Neuronal stem cell (in vitro differentiated cells): ENCODE data around the gene H1-8.

Source experiments
- DNase-seq: peaks from one replicate; pipeline ENCODE4 v3.0.0-alpha.2; 2013; ENCODE audit warnings: low spot score
- H2AFZ ChIP-seq: one replicate; pipeline ENCODE4 v1.6.1; 2013; ENCODE audit warnings: mild to moderate bottlenecking, low read length, inconsistent platforms
- H2AK5ac ChIP-seq: 2 replicates; pipeline ENCODE4 v1.6.1; 2013; ENCODE audit warnings: low read depth, mild to moderate bottlenecking, inconsistent platforms, low read length, moderate library complexity, mixed read lengths
- H2BK120ac ChIP-seq: 2 replicates; pipeline ENCODE4 v1.6.1; 2013; ENCODE audit warnings: low read depth, mild to moderate bottlenecking, inconsistent platforms, low read length, moderate library complexity, mixed read lengths
- H2BK12ac ChIP-seq: one replicate; pipeline ENCODE4 v1.6.1; 2013; ENCODE audit warnings: low read length, inconsistent platforms
- H2BK15ac ChIP-seq: 2 replicates; pipeline ENCODE4 v1.6.1; 2013; ENCODE audit warnings: mild to moderate bottlenecking, low read length, inconsistent platforms, mixed read lengths
- H2BK5ac ChIP-seq: one replicate; pipeline ENCODE4 v1.6.1; 2013; ENCODE audit warnings: inconsistent platforms, mild to moderate bottlenecking, low read length, moderate library complexity
- H3K14ac ChIP-seq: one replicate; pipeline ENCODE4 v1.6.1; 2013; ENCODE audit warnings: low read length, inconsistent platforms
- H3K18ac ChIP-seq: 2 replicates; pipeline ENCODE4 v1.6.1; 2013; ENCODE audit warnings: low read length, inconsistent platforms
- H3K23ac ChIP-seq: 2 replicates; pipeline ENCODE4 v1.6.1; 2013; ENCODE audit warnings: low read depth, mild to moderate bottlenecking, mixed read lengths, low read length, inconsistent platforms; ENCODE audit not compliant: poor library complexity
- H3K27ac ChIP-seq: replicated peaks from 3 replicates; pipeline ENCODE4 v1.5.1; 2013; ENCODE audit warnings: low read length, inconsistent platforms
- H3K27me3 ChIP-seq, 3 experiments: 2 replicates each; pipeline ENCODE4 v1.6.1; 2013; ENCODE audit warnings: low read length in 3 of 3, mild to moderate bottlenecking in 2 of 3, inconsistent platforms in 1 of 3, low read depth in 1 of 3, mixed read lengths in 1 of 3, moderate library complexity in 1 of 3; ENCODE audit not compliant: control insufficient read depth in 3 of 3, insufficient read depth in 3 of 3
- H3K36me3 ChIP-seq, 2 donors: replicated peaks in 1 of 2; 2 replicates each; pipeline ENCODE4 v1.6.1; 2013; ENCODE audit warnings: low read length in 2 of 2; ENCODE audit not compliant: control insufficient read depth in 2 of 2, insufficient read depth in 2 of 2
- H3K4ac ChIP-seq: 2 replicates; pipeline ENCODE4 v1.6.1; 2013; ENCODE audit warnings: inconsistent platforms, mild to moderate bottlenecking, low read length, moderate library complexity
- H3K4me1 ChIP-seq, 2 donors: 1 replicate in 1 of 2; 2 replicates in 1 of 2; pipeline ENCODE4 v1.6.1; 2013; ENCODE audit warnings: low read length in 2 of 2, low read depth in 1 of 2; ENCODE audit not compliant: control insufficient read depth in 2 of 2, insufficient read depth in 1 of 2
- H3K4me2 ChIP-seq: one replicate; pipeline ENCODE4 v1.6.1; 2013; ENCODE audit warnings: mild to moderate bottlenecking, low read length, inconsistent platforms; ENCODE audit not compliant: insufficient read depth, poor library complexity, severe bottlenecking
- H3K4me3 ChIP-seq, 2 donors: 2 replicates each; pipeline ENCODE4 v1.5.1; 2013; ENCODE audit warnings: low read length in 2 of 2, mild to moderate bottlenecking in 2 of 2, inconsistent platforms in 1 of 2, moderate library complexity in 1 of 2
- H3K79me1 ChIP-seq: one replicate; pipeline ENCODE4 v1.6.1; 2013; ENCODE audit warnings: low read depth, mild to moderate bottlenecking, inconsistent platforms, low read length, moderate library complexity
- H3K9ac ChIP-seq: one replicate; pipeline ENCODE4 v1.6.1; 2013; ENCODE audit warnings: mild to moderate bottlenecking, low read depth, low read length, inconsistent platforms; ENCODE audit not compliant: poor library complexity
- H3K9me3 ChIP-seq, 2 donors: replicated peaks in 1 of 2; 2 replicates each; pipeline versions ENCODE3 to v1.6.1; 2013; ENCODE audit warnings: low read length in 2 of 2, mild to moderate bottlenecking in 2 of 2, inconsistent platforms in 1 of 2, low read depth in 1 of 2, mixed read lengths in 1 of 2, moderate library complexity in 1 of 2; ENCODE audit not compliant: control insufficient read depth in 2 of 2, insufficient read depth in 1 of 2
- H4K8ac ChIP-seq: one replicate; pipeline ENCODE4 v1.6.1; 2013; ENCODE audit warnings: low read depth, mild to moderate bottlenecking, inconsistent platforms, low read length, moderate library complexity
- H4K91ac ChIP-seq: one replicate; pipeline ENCODE4 v1.6.1; 2013; ENCODE audit warnings: low read length, low read depth, mild to moderate bottlenecking, inconsistent platforms; ENCODE audit not compliant: poor library complexity
- WGBS, 2 donors: extraction: QIAGEN DNeasy Blood & Tissue Kit; methylation state at CpG; one replicate each; pipeline ENCODE4 v1.1.7; 2013; ENCODE audit warnings: missing lambda C conversion rate in 2 of 2, mixed read lengths in 1 of 2; ENCODE audit not compliant: insufficient read length in 2 of 2, insufficient replicate concordance in 1 of 2; ENCODE audit errors: extremely low coverage in 2 of 2; 5-methylcytosine and 5-hydroxymethylcytosine counted together

Gene H1-8

DNA sequence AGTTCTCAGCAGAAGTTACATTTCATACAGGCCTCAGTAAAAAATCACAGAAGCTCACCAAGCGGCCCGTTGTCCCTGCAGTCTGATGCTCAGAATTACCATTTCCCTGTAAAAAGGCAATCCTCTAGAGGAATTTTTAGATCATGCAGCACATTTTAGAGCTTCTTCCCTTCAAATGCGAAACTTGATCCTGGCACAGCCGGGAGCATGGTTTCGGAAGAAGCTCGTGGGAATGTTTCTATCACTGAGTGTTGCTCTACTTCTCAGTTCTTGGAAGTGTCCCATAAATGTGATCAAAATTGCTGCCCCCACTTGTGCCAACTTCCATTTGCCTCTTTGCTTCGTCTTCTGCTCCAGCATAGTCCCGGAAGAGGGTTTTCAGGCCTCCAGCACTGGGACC is 3.8 kb upstream of the H1-8 start:
- Histone ChIP-seq H2BK5ac (no peak overlapping the region), H3K4ac (no peak overlapping the region), H2AFZ (no peak overlapping the region), H2BK15ac (no peak overlapping the region), H3K9me3 (no peaks in the 10 kb centered on the region), H3K27me3 (peaks cover 0 to 3% (median 0%) of the 10 kb centered on the region in 3 experiments), H2AK5ac (no peak overlapping the region), H4K8ac (no peak overlapping the region), H3K18ac (no peak overlapping the region), H3K36me3 (no peaks in the 10 kb centered on the region), H2BK120ac (no peak overlapping the region), H3K9ac (no peak overlapping the region), H3K4me2 (no peak overlapping the region), H3K4me3 (no peak overlapping the region), H3K79me1 (no peaks in the 10 kb centered on the region), H3K4me1 (peaks cover 3 to 6% of the 10 kb centered on the region in 2 donors), H4K91ac (no peak overlapping the region), H3K14ac (no peak overlapping the region), H3K23ac (no peak overlapping the region), H2BK12ac (no peak overlapping the region), H3K27ac (no peak overlapping the region)
- WGBS, 2 donors = no CpG with 5 or more reads among the region's 8 CpGs
- no peak for DNase-seq

DNA sequence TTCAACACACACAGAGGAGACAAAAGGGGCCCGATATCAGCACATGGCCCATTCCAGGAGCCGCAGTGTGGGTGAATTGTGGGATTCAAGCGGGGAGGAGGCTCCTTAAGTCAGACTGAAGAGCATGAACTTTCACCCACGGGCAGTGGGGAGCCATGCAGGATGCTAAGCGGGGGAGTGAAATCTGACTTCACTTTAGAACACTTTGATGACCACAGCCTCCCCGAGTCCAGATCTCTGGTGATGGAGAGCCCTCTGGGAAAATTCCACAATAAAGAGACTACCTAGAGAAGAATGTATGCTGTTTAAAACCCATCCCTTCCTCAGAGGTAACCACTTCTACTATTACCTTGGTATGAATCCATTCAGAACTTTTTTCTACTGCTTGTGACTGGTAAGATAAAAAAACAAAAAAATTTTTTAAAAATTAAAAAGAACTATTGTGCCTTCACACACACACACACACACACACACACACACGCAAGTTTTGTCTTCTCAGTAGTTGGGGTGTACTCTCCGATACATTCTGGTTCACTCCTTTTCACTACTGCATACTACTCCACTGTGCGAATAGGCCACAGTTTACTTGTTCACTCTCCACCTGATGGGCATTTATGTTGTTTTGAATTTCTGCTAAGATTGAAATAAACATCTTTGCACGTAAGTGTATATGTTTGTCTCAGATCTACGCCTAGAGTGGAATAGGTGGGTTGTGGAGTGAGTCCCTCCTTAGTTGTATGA is 2.0 kb upstream of the H1-8 start:
- no peak overlapping the region for H2BK120ac ChIP-seq
- H4K8ac ChIP-seq = no peak overlapping the region
- H3K4me3 ChIP-seq = no peak overlapping the region
- no peak overlapping the region for H2BK15ac ChIP-seq
- peaks cover 3 to 4% of the 10 kb centered on the region in 2 donors for H3K4me1 ChIP-seq
- H2AFZ ChIP-seq = no peak overlapping the region
- no peak overlapping the region for H3K4me2 ChIP-seq
- H3K14ac ChIP-seq = no peak overlapping the region
- no peak overlapping the region for H2AK5ac ChIP-seq
- no peak overlapping the region for H3K27ac ChIP-seq
- H2BK5ac ChIP-seq = no peak overlapping the region
- H4K91ac ChIP-seq = no peak overlapping the region
- H2BK12ac ChIP-seq = no peak overlapping the region
- H3K27me3 ChIP-seq = peaks cover 0 to 3% (median 0%) of the 10 kb centered on the region in 3 experiments
- H3K9me3 ChIP-seq = no peaks in the 10 kb centered on the region
- DNase-seq = no peak
- H3K36me3 ChIP-seq = no peaks in the 10 kb centered on the region
- no peak overlapping the region for H3K18ac ChIP-seq
- no peak overlapping the region for H3K4ac ChIP-seq
- H3K23ac ChIP-seq = no peak overlapping the region
- WGBS, 2 donors = no CpG with 5 or more reads among the region's 11 CpGs
- H3K9ac ChIP-seq = no peak overlapping the region
- H3K79me1 ChIP-seq = no peaks in the 10 kb centered on the region

DNA sequence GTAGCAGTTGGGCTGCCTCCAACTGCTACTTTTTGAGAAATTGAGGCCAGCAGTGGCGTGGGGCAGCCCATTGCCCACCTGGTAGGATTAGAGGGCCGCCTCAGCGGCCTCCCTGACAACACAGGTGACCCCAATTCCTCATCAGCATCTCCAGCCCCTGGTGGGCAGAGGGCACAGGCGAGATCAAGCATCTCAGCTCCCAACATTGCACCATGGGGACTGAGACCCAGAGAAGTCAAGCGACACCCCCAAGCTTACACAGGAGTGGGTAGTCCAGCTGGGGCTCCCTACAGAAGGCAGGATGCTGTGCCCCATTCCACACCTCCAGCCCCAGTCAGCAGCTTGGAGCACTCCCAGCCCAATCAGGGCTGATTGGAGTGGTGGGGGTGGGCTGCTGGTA is 228 bp upstream of the H1-8 start:
- Histone ChIP-seq H3K9me3 (no peaks in the 10 kb centered on the region), H3K27me3 (peaks cover 0 to 3% (median 0%) of the 10 kb centered on the region in 3 experiments), H2BK5ac (peak overlapping the region; percentile 76), H3K36me3 (no peaks in the 10 kb centered on the region), H2BK120ac (no peak overlapping the region), H3K79me1 (no peaks in the 10 kb centered on the region), H2BK12ac (no peak overlapping the region), H2BK15ac (peak overlapping the region; percentile 35), H4K91ac (no peak overlapping the region), H3K9ac (no peak overlapping the region), H4K8ac (no peak overlapping the region), H2AFZ (no peak overlapping the region), H3K23ac (peak overlapping the region; percentile 35), H3K14ac (peak overlapping the region; percentile 76), H3K4ac (no peak overlapping the region), H3K4me3 (no peak overlapping the region), H3K18ac (peak overlapping the region; percentile 66), H3K4me2 (no peak overlapping the region), H3K4me1 (peaks cover 3 to 5% of the 10 kb centered on the region in 2 donors), H3K27ac (no peak overlapping the region), H2AK5ac (peak overlapping the region; percentile 58)
- no peak for DNase-seq
- no CpG with 5 or more reads among the region's 5 CpGs for WGBS, 2 donors

DNA sequence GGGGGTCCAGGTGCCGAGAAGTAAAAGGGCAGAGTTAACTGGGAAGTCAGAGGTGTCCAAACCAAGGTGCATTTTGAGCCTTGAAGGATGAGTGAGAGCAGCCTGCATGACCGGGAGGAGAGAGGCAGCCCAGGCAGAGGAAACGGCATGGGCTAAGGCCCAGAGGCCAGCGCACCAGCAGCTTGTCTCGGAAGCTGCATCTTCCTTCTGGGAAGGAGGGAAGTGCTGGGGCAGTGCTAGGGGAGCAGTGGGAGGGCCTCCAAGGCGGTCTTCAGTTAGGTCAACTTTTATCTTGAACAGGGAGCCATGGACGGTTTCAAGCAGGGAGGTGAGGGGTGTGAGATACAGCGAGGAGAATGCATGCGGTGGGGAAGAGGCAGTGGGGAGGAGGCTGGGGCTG is 1.0 kb downstream of the H1-8 start:
- peak overlapping the region; percentile 21 for H2BK15ac ChIP-seq
- no peak overlapping the region for H3K27ac ChIP-seq
- H3K9ac ChIP-seq = no peak overlapping the region
- DNase-seq = no peak
- no peak overlapping the region for H3K4me3 ChIP-seq
- H4K91ac ChIP-seq = no peak overlapping the region
- no peak overlapping the region for H2AK5ac ChIP-seq
- H3K79me1 ChIP-seq = no peaks in the 10 kb centered on the region
- no peak overlapping the region for H4K8ac ChIP-seq
- no peak overlapping the region for H3K18ac ChIP-seq
- peaks cover 3 to 16% of the 10 kb centered on the region in 2 donors for H3K4me1 ChIP-seq
- no peak overlapping the region for H3K14ac ChIP-seq
- H3K4ac ChIP-seq = no peak overlapping the region
- H3K36me3 ChIP-seq = no peaks in the 10 kb centered on the region
- peaks cover 0 to 3% (median 0%) of the 10 kb centered on the region in 3 experiments for H3K27me3 ChIP-seq
- no peaks in the 10 kb centered on the region for H3K9me3 ChIP-seq
- no peak overlapping the region for H3K4me2 ChIP-seq
- no peak overlapping the region for H2BK120ac ChIP-seq
- peak overlapping the region; percentile 21 for H2AFZ ChIP-seq
- no CpG with 5 or more reads among the region's 9 CpGs for WGBS, 2 donors
- H2BK12ac ChIP-seq = no peak overlapping the region
- peak overlapping the region; percentile 76 for H2BK5ac ChIP-seq
- no peak overlapping the region for H3K23ac ChIP-seq
